Stimulated activated CD8-positive, alpha-beta memory T cell treated with anti-CD3 and anti-CD28 coated beads, Interleukin-7, amount 100 ng/mL, for 1 hour (primary cell): ENCODE data around the gene UBE2M.
A peak's percentile ranks its signal among the peaks of the same experiment; 100 is the strongest.
"Not testable (repeated sequence)": the region's sequence is repeated elsewhere in the genome, so short reads cannot be mapped to it uniquely, and the experiment has no call there.

Experiments used
- DNase-seq, 2 donors: peaks; one replicate each; pipeline ENCODE4 v3.0.0-alpha.2; 2020; ENCODE audit warnings: low read depth in 2 of 2

Gene UBE2M

DNA sequence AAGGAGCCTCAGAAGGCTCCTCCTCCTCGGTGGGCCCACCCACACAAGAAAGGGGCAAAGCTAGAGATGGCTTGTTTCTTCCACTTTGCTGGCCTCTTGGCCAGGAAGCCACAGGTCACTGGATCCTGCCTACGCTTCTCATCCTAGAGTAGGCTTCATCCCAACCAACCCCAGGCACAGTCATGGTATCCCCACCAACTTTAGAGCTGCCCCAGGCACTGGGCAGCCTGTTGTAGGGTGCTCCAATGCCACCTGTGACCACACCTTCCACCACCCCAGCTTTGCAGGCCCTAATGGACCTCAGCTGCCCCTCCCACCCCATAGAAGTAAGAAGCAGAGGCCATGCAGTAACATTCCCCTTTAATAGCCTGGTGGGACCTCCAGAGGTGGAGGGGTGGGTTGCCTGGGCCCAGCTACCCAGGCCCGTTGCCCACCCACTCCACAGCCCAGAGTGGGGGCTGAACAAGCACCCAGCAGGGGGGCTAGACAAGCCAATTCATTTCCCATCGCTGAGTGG, 3.0 kb downstream of the UBE2M start:
- no peak for DNase-seq

GRCh38 chr19:58554494-58555368, 3.7 kb downstream of the UBE2M start, which contains the start of gene CHMP2A:
Gene CHMP2A, minus strand, starts transcription at chr19:58555105. Its CDS starts 893 bp downstream, at chr19:58554212.
- peak; percentile 97 to 98 for DNase-seq

GRCh38 chr19:58553799-58554493, 4.5 kb downstream of the UBE2M start:
- DNase-seq = no peak

GRCh38 chr19:58552655-58553054, 5.8 kb downstream of the UBE2M start:
- DNase-seq = no peak

- no peak for DNase-seq
These were observed 6.6 kb downstream of the UBE2M start for GRCh38 chr19:58551577-58552471.

GRCh38 chr19:58551123-58551497, 7.3 kb downstream of the UBE2M start:
- DNase-seq = no peak

DNA sequence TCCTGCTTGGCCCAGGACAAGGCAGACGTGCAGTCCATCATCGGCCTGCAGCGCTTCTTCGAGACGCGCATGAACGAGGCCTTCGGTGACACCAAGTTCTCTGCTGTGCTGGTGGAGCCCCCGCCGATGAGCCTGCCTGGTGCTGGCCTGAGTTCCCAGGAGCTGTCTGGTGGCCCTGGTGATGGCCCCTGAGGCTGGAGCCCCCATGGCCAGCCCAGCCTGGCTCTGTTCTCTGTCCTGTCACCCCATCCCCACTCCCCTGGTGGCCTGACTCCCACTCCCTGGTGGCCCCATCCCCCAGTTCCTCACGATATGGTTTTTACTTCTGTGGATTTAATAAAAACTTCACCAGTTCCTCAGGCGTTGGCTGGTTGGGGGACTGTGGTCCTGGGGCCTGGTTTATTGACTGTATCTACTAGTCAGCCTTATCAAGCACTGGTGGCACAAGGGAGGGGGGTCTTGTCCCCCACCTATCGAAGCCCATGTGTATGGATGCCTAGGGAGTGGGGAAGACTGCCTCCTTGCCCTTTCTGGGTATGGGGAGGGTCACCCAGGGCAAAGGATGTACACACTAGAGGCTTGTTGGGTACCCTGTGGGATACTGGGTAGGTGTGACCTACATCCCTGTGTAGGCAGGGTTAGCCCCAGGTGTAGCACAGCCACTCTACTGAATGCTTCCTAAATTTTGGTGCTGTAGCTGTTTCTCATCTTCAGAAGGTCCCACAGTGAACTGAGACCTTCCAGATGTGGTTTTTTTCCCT, 7.9 kb downstream of the UBE2M start:
- no peak for DNase-seq

DNA sequence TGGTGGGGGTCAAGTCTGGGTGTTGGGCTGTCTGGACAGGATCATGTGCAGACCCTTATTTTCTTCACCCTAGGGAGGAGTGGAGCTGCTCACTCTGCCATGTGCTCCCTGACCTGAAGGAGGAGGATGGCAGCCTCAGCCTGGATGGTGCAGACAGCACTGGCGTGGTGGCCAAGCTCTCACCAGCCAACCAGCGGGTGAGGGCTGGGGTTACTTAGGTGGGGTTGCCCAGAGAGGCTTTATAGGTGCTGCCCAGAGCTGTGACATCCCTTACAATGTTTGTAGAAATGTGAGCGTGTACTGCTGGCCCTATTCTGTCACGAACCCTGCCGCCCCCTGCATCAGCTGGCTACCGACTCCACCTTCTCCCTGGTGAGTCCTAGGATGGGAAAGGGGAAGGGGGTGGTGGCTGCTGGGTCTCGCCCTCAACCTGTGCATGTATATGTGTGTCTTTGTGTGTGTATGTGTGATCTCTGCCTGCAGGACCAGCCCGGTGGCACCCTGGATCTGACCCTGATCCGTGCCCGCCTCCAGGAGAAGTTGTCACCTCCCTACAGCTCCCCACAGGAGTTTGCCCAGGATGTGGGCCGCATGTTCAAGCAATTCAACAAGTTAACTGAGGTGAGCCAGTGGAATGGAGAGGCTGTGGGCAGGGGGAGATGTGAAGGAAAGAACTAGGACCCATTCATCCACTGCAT, 8.6 kb downstream of the UBE2M start:
- no peak for DNase-seq

DNA sequence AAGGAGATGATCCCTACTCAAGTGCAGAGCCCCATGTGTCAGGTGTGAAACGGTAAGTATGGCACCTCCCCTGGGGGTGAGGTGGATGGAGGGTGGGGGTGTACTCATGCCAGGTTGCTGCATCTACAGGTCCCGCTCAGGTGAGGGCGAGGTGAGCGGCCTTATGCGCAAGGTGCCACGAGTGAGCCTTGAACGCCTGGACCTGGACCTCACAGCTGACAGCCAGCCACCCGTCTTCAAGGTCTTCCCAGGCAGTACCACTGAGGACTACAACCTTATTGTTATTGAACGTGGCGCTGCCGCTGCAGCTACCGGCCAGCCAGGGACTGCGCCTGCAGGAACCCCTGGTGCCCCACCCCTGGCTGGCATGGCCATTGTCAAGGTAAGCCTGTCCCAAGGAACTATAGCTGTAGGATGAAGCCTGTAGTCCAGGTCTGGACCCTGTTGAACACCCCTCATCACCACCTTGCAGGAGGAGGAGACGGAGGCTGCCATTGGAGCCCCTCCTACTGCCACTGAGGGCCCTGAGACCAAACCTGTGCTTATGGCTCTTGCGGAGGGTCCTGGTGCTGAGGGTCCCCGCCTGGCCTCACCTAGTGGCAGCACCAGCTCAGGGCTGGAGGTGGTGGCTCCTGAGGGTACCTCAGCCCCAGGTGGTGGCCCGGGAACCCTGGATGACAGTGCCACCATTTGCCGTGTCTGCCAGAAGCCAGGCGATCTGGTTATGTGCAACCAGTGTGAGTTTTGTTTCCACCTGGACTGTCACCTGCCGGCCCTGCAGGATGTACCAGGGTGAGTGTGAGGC, 9.3 kb downstream of the UBE2M start:
- no peak for DNase-seq

DNA sequence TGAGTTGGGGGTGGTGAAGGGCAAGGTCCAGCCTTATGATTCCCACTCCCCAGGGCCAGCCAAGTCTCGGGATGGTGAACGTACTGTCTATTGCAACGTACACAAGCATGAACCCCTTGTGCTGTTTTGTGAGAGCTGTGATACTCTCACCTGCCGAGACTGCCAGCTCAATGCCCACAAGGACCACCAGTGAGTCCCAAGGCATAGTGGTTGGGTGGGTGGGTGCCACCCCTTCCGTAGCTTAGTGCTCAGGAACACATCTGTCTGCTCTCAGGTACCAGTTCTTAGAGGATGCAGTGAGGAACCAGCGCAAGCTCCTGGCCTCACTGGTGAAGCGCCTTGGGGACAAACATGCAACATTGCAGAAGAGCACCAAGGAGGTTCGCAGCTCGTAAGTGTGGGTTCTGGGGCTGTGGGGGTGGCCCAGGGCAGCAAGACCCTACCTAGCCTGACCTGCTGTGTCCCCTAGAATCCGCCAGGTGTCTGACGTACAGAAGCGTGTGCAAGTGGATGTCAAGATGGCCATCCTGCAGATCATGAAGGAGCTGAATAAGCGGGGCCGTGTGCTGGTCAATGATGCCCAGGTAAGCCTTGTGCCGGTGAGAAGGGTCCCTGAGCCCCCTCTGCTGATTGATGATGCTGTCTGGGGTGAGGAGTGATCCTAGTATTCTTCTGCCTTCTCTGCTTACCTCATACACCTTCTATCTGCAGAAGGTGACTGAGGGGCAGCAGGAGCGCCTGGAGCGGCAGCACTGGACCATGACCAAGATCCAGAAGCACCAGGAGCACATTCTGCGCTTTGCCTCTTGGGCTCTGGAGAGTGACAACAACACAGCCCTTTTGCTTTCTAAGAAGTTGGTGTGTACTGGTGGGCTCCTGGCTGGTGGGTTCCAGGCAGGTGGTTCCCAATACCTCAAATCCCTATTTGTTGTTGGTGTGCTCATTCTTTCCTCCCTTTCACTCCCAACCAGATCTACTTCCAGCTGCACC, 10.8 kb downstream of the UBE2M start:
- no peak for DNase-seq

- DNase-seq = no peak
These were observed 12.3 kb downstream of the UBE2M start for GRCh38 chr19:58546019-58546530.

- DNase-seq = no peak
These were observed 13.0 kb downstream of the UBE2M start for GRCh38 chr19:58545286-58546018.

DNA sequence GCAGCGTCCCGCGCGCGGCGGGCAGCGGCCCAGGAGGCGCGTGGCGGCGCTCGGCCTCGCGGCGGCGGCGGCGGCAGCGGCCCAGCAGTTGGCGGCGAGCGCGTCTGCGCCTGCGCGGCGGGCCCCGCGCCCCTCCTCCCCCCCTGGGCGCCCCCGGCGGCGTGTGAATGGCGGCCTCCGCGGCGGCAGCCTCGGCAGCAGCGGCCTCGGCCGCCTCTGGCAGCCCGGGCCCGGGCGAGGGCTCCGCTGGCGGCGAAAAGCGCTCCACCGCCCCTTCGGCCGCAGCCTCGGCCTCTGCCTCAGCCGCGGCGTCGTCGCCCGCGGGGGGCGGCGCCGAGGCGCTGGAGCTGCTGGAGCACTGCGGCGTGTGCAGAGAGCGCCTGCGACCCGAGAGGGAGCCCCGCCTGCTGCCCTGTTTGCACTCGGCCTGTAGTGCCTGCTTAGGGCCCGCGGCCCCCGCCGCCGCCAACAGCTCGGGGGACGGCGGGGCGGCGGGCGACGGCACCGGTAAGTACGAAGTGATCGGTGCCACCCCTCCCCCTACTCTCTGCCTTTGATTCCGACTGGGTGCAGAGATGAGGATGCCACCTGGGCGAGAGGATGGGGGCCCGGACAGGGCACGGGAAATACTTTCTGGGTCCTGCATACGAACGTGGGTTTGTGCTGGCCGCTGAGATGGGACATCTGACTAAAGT, 13.7 kb downstream of the UBE2M start:
- DNase-seq = peak; percentile 48 to 66

GRCh38 chr19:58543826-58544590, 14.4 kb downstream of the UBE2M start, which contains the start of gene TRIM28:
Gene TRIM28, plus strand, starts transcription at chr19:58544064. Its CDS starts 694 bp downstream, at chr19:58544758.
- peak; percentile 100 for DNase-seq

GRCh38 chr19:58542641-58543372, 15.6 kb downstream of the UBE2M start:
- not testable (repeated sequence) for DNase-seq
